H1 (cell line): ENCODE measurements around the gene AK5. TPM values are rescaled to one million over a fixed set of nuclear protein-coding genes. Genes with fewer than 3 reads are reported as not detected.

Experiments
- CTCF ChIA-PET: fragments of 300-600 bp; sonication (Branson Sonifier 250); formaldehyde crosslinking; loops from one replicate; lab custom pipeline; 2021; ENCODE audit not compliant: partially characterized antibody; lab: Charles Lee
- POLR2A ChIA-PET: fragments of 300-600 bp; sonication (Branson Sonifier 250); formaldehyde crosslinking; loops from one replicate; lab custom pipeline; 2021; ENCODE audit warnings: inconsistent platforms; ENCODE audit not compliant: partially characterized antibody; lab: Charles Lee
- DNase-seq, 2 experiments: peaks; one replicate each; pipeline versions ENCODE4 v3.0.0 to v3.0.0-alpha.2; 2010 to 2022; ENCODE audit warnings: low spot score in 2 of 2, low read depth in 1 of 2, mixed read lengths in 1 of 2
- FAIRE-seq: peaks from 2 replicates; lab custom pipeline; 2011; peaks lifted over from hg19 to GRCh38; lab: Jason Lieb, UNC
- H2AFZ ChIP-seq: 2 replicates; pipeline ENCODE4 v1.8.1; 2012; ENCODE audit warnings: low read length, inconsistent platforms
- H2AK5ac ChIP-seq: 2 replicates; pipeline ENCODE4 v1.6.1; 2013; ENCODE audit warnings: low read depth, low read length
- H2BK120ac ChIP-seq: replicated peaks from 2 replicates; pipeline ENCODE3; 2013; ENCODE audit warnings: low read depth, low read length, inconsistent platforms
- H2BK12ac ChIP-seq: 2 replicates; pipeline ENCODE4 v1.6.1; 2013; ENCODE audit warnings: low read depth, low read length
- H2BK15ac ChIP-seq: 2 replicates; pipeline ENCODE4 v1.6.1; 2013; ENCODE audit warnings: low read length
- H2BK20ac ChIP-seq: 2 replicates; pipeline ENCODE4 v1.6.1; 2013; ENCODE audit warnings: low read length
- H2BK5ac ChIP-seq: 2 replicates; pipeline ENCODE4 v1.6.1; 2013; ENCODE audit warnings: low read depth, low read length
- H3K14ac ChIP-seq: 2 replicates; pipeline ENCODE4 v1.6.1; 2013; ENCODE audit warnings: inconsistent platforms; ENCODE audit not compliant: insufficient read length
- H3K18ac ChIP-seq: 2 replicates; pipeline ENCODE4 v1.6.1; 2013; ENCODE audit warnings: low read length; ENCODE audit errors: extremely low read depth
- H3K23ac ChIP-seq: 2 replicates; pipeline ENCODE4 v1.6.1; 2013; ENCODE audit warnings: inconsistent platforms; ENCODE audit not compliant: insufficient read length
- H3K23me2 ChIP-seq: 2 replicates; pipeline ENCODE4 v1.6.1; 2013; ENCODE audit warnings: low read depth, low read length
- H3K27ac ChIP-seq: 2 replicates; pipeline ENCODE4 v1.6.1; 2011; ENCODE audit warnings: low read depth, low read length, inconsistent platforms
- H3K27me3 ChIP-seq, 4 experiments: replicated peaks in 1 of 4; 1 replicate in 1 of 4; 2 replicates in 3 of 4; pipeline versions ENCODE4 v1.6.1 to v1.8.1; 2011 to 2013; ENCODE audit warnings: low read length in 3 of 4, mild to moderate bottlenecking in 3 of 4, inconsistent platforms in 2 of 4, mixed read lengths in 2 of 4, moderate library complexity in 1 of 4; ENCODE audit not compliant: control insufficient read depth in 3 of 4, insufficient read depth in 3 of 4; ENCODE audit errors: extremely low read depth in 1 of 4
- H3K36me3 ChIP-seq, 4 experiments: 2 replicates each; pipeline versions ENCODE4 v1.6.1 to v1.8.1; 2011 to 2013; ENCODE audit warnings: mild to moderate bottlenecking in 4 of 4, low read length in 3 of 4, moderate library complexity in 2 of 4, control low read depth in 1 of 4, inconsistent platforms in 1 of 4; ENCODE audit not compliant: insufficient read depth in 4 of 4, control insufficient read depth in 2 of 4
- H3K4ac ChIP-seq: replicated peaks from 2 replicates; pipeline ENCODE3; 2013; ENCODE audit warnings: low read length, low read depth, mixed read lengths, inconsistent platforms; ENCODE audit not compliant: insufficient read length
- H3K4me1 ChIP-seq, 4 experiments: replicated peaks in 1 of 4; 1 replicate in 1 of 4; 2 replicates in 3 of 4; pipeline versions ENCODE4 v1.6.1 to v1.8.1; 2011 to 2013; ENCODE audit warnings: low read length in 3 of 4, inconsistent platforms in 2 of 4, mixed read lengths in 1 of 4; ENCODE audit not compliant: insufficient read depth in 4 of 4, control insufficient read depth in 3 of 4
- H3K4me2 ChIP-seq, 2 experiments: 2 replicates each; pipeline versions ENCODE4 v1.6.1 to v1.8.1; 2011 to 2013; ENCODE audit warnings: low read depth in 2 of 2, low read length in 2 of 2, control low read depth in 1 of 2, inconsistent platforms in 1 of 2, mild to moderate bottlenecking in 1 of 2; ENCODE audit not compliant: insufficient read depth in 1 of 2
- H3K4me3 ChIP-seq, 4 experiments: fragments of 200-600, 300-600 bp in 1 of 4; sonication (generic), shearing (Covaris generic), sonication (Bioruptor Twin) in 1 of 4; 2 replicates each; pipeline versions ENCODE4 v1.5.1 to v1.8.1; 2011 to 2016; ENCODE audit warnings: low read length in 4 of 4, low read depth in 3 of 4, control low read depth in 2 of 4, inconsistent platforms in 2 of 4, mild to moderate bottlenecking in 2 of 4, mixed read lengths in 1 of 4, moderate library complexity in 1 of 4; ENCODE audit not compliant: insufficient read depth in 2 of 4; ENCODE audit errors: extremely low read depth in 1 of 4
- H3K56ac ChIP-seq: replicated peaks from 2 replicates; pipeline ENCODE3; 2013; ENCODE audit warnings: low read depth, mild to moderate bottlenecking, mixed read lengths, low read length, inconsistent platforms; ENCODE audit not compliant: insufficient read length
- H3K79me1 ChIP-seq: 2 replicates; pipeline ENCODE4 v1.6.1; 2013; ENCODE audit warnings: low read depth, low read length, control low read depth
- H3K79me2 ChIP-seq, 2 experiments: 2 replicates each; pipeline versions ENCODE4 v1.6.1 to v1.8.1; 2012 to 2013; ENCODE audit warnings: low read length in 2 of 2, mild to moderate bottlenecking in 2 of 2, inconsistent platforms in 1 of 2; ENCODE audit not compliant: insufficient read depth in 2 of 2, control insufficient read depth in 1 of 2
- H3K9ac ChIP-seq, 4 experiments: replicated peaks in 1 of 4; 1 replicate in 1 of 4; 2 replicates in 3 of 4; pipeline versions ENCODE4 v1.6.1 to v1.8.1; 2011 to 2013; ENCODE audit warnings: low read depth in 3 of 4, low read length in 3 of 4, control low read depth in 2 of 4, mild to moderate bottlenecking in 2 of 4, moderate library complexity in 2 of 4, inconsistent platforms in 1 of 4; ENCODE audit errors: extremely low read depth in 1 of 4
- H3K9me3 ChIP-seq, 2 experiments: 2 replicates each; pipeline versions ENCODE4 v1.6.1 to v1.8.1; 2012 to 2013; ENCODE audit warnings: mild to moderate bottlenecking in 2 of 2, moderate library complexity in 2 of 2, control low read depth in 1 of 2, inconsistent platforms in 1 of 2, low read depth in 1 of 2, low read length in 1 of 2, mixed read lengths in 1 of 2; ENCODE audit not compliant: insufficient read depth in 2 of 2
- H4K20me1 ChIP-seq, 2 experiments: replicated peaks in 1 of 2; 2 replicates each; pipeline versions ENCODE3 to v1.8.1; 2011 to 2013; ENCODE audit warnings: inconsistent platforms in 2 of 2, low read length in 2 of 2, mild to moderate bottlenecking in 1 of 2; ENCODE audit not compliant: insufficient read depth in 2 of 2, control insufficient read depth in 1 of 2
- H4K5ac ChIP-seq: 2 replicates; pipeline ENCODE4 v1.6.1; 2013; ENCODE audit warnings: low read length, low read depth, mixed read lengths, inconsistent platforms; ENCODE audit not compliant: insufficient read length
- H4K8ac ChIP-seq: 2 replicates; pipeline ENCODE4 v1.8.0; 2013; ENCODE audit warnings: mild to moderate bottlenecking, moderate library complexity, low read length, inconsistent platforms; ENCODE audit not compliant: insufficient read depth; ENCODE audit errors: extremely low read depth
- H4K91ac ChIP-seq: replicated peaks from 2 replicates; pipeline ENCODE3; 2013; ENCODE audit warnings: low read length, mixed read lengths, inconsistent platforms; ENCODE audit not compliant: insufficient read length
- CHD2 ChIP-seq: IDR thresholded peaks from 2 replicates; pipeline ENCODE4 v1.6.1; 2012; ENCODE audit warnings: low read length, improper control_type of control experiment
- CTBP2 ChIP-seq: IDR thresholded peaks from 2 replicates; pipeline ENCODE4 v1.7.0; 2011; ENCODE audit warnings: borderline replicate concordance, mild to moderate bottlenecking, moderate library complexity, mixed read lengths, low read length; ENCODE audit not compliant: insufficient read depth, insufficient read length
- EP300 ChIP-seq, 2 experiments: IDR thresholded peaks; 1 replicate in 1 of 2; 2 replicates in 1 of 2; pipeline ENCODE4 v1.6.1; 2011 to 2012; ENCODE audit warnings: low read depth in 2 of 2, low read length in 2 of 2, mild to moderate bottlenecking in 2 of 2, borderline replicate concordance in 1 of 2, inconsistent platforms in 1 of 2, moderate library complexity in 1 of 2
- EZH2 ChIP-seq: fragments of 200-600 bp; sonication (generic); IDR thresholded peaks from 2 replicates; pipeline ENCODE4 v1.7.1; 2012; ENCODE audit warnings: low read depth, mild to moderate bottlenecking, moderate library complexity, low read length, inconsistent platforms; ENCODE audit not compliant: severe bottlenecking
- PHF8 ChIP-seq: fragments of 200-600 bp; sonication (generic); conservative IDR thresholded peaks from 2 replicates; pipeline ENCODE4 v1.7.1; 2012; ENCODE audit warnings: low read depth, mild to moderate bottlenecking, inconsistent platforms, low read length, moderate library complexity
- POLR2A ChIP-seq, 2 experiments: IDR thresholded peaks; 1 replicate in 1 of 2; 2 replicates in 1 of 2; pipeline ENCODE4 v1.6.1; 2011; ENCODE audit warnings: low read depth in 2 of 2, low read length in 2 of 2, mild to moderate bottlenecking in 2 of 2; ENCODE audit errors: control extremely low read depth in 1 of 2
- POLR2AphosphoS5 ChIP-seq: IDR thresholded peaks from 2 replicates; pipeline ENCODE4 v1.6.1; 2011; ENCODE audit warnings: low read depth, low read length
- SRF ChIP-seq: IDR thresholded peaks from 2 replicates; pipeline ENCODE4 v1.6.1; 2011; ENCODE audit warnings: mild to moderate bottlenecking, low read depth, low read length, moderate library complexity
- WGBS, 2 experiments: shearing (Covaris generic) in 1 of 2; methylation state at CpG; one replicate each; pipeline versions ENCODE4 v1.1.6 to v1.1.7; 2013 to 2015; ENCODE audit warnings: low lambda C conversion rate in 2 of 2, mixed read lengths in 2 of 2, inconsistent platforms in 1 of 2, low coverage in 1 of 2, missing lambda C conversion rate in 1 of 2; ENCODE audit not compliant: insufficient replicate concordance in 2 of 2, insufficient coverage in 1 of 2, insufficient read length in 1 of 2; ENCODE audit errors: extremely low coverage in 1 of 2, missing lambda C conversion rate in 1 of 2; 5-methylcytosine and 5-hydroxymethylcytosine counted together
- polyA plus RNA-seq, 7 experiments: library from polyadenylated mRNA; depleted of rRNA in 3 of 7; stranded (reverse) in 5 of 7; unstranded in 2 of 7; fragments of >200 nt in 5 of 7; fragments of 200-250 nt in 2 of 7; gene quantifications; 1 replicate in 5 of 7; 2 replicates in 1 of 7; 4 replicates in 1 of 7; pipeline versions ENCODE4 v1.2.1 to v1.2.3, GENCODE V29; 2011 to 2013; ENCODE audit warnings: missing spikeins in 2 of 7, mixed read lengths in 2 of 7
- total RNA-seq: library from RNA; stranded (reverse); fragmentation: NEBNext Ultra II Directional; extraction: Animal tissue kit (Norgen Biotek cat#: 25700); gene quantifications from 2 replicates; pipeline ENCODE4 v1.2.1, GENCODE V29; 2021

Gene AK5
- total and polyA plus RNA-seq, 2 of the 8 experiments (the other 6 are each of a cell fraction or from before 2014, with no cell fraction given): 2.0 to 7.1 TPM

DNA sequence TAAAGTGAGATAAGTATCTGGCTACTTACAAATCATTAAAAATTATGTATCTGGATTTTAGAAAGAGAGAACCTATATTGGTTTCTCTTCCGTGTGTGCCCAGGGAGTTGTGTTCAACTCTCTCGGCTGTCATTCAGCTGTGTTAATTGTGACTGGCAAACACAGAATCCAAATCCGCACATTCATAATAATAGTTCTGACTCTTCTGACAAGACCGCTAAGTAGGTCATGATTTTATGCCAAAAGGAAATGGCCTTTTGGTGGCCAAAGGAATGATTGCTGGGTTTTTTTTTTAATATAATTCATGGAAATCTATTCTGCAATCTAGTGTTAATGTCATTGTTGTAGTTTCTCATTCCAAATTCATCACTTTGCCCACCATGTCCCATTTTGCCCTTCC lies 110.7 kb downstream of the AK5 start:
- no peak overlapping the region for H2BK15ac ChIP-seq
- H3K4me3 ChIP-seq: no peak overlapping the region
- no peak overlapping the region for H2BK12ac ChIP-seq
- no peak overlapping the region for H2BK120ac ChIP-seq
- H2AFZ ChIP-seq: no peak overlapping the region
- 96% methylated on average over 4 of the region's 4 CpGs; no CpG with 5 or more reads in 1 of the 2 experiments for WGBS, 2 experiments
- no peaks in the 10 kb centered on the region for H4K20me1 ChIP-seq
- CTCF ChIA-PET: interaction anchor here (1.0 kb wide), 1 partner anchor 17 kb away, joined by 3 read pairs; no protein-coding TSS in a partner anchor
- FAIRE-seq: no peak
- no peak for DNase-seq
- no peaks in the 10 kb centered on the region for H3K9me3 ChIP-seq
- H3K4me1 ChIP-seq: no peaks in the 10 kb centered on the region; a peak in 1 of 7 replicates
- no peak overlapping the region for H3K56ac ChIP-seq
- H3K18ac ChIP-seq: no peak overlapping the region
- H4K5ac ChIP-seq: no peak overlapping the region
- no peak overlapping the region for H3K4ac ChIP-seq
- H3K27me3 ChIP-seq: no peaks in the 10 kb centered on the region
- no peak overlapping the region for H3K27ac ChIP-seq
- POLR2A ChIA-PET: no interaction called here
- H3K9ac ChIP-seq: no peak overlapping the region
- no peak overlapping the region for H3K4me2 ChIP-seq
- no peaks in the 10 kb centered on the region; the same call in 1 of the 2 replicates for H3K23me2 ChIP-seq
- H2BK20ac ChIP-seq: no peak overlapping the region
- no peaks in the 10 kb centered on the region for H3K79me2 ChIP-seq
- H3K36me3 ChIP-seq: no peaks in the 10 kb centered on the region
- no peak overlapping the region for H3K14ac ChIP-seq
- H4K8ac ChIP-seq: no peak overlapping the region
- H3K79me1 ChIP-seq: no peaks in the 10 kb centered on the region
- no peak overlapping the region for H2AK5ac ChIP-seq
- no peak overlapping the region for H3K23ac ChIP-seq
- no peak overlapping the region for H2BK5ac ChIP-seq
- H4K91ac ChIP-seq: no peak overlapping the region
- TF ChIP-seq EZH2 (no peak), CTBP2 (no peak), PHF8 (no peak), CHD2 (no peak), POLR2A (IDR thresholded peaks at IDR 0.05; ENCODE audit: control extremely low read depth in 1 of 2, low read depth in 2 of 2, low read length in 2 of 2) (no peak), EP300 (IDR thresholded peaks at IDR 0.05; ENCODE audit: borderline replicate concordance in 1 of 2, low read depth in 2 of 2, low read length in 2 of 2) (no peak), SRF (no peak), POLR2AphosphoS5 (no peak)
